Muscle of arm (tissue), 12 donors: ENCODE data around the gene ASIP. TPM values are rescaled to one million over a fixed set of nuclear protein-coding genes. Genes with fewer than 3 reads are reported as not detected.
"Not testable (repeated sequence)": the region's sequence is repeated elsewhere in the genome, so short reads cannot be mapped to it uniquely, and the experiment has no call there.

Source experiments
- DNase-seq: peaks from one replicate; pipeline ENCODE4 v3.0.0-alpha.2; 2013
- polyA plus RNA-seq, 12 donors: library from polyadenylated mRNA; unstranded; fragments of 120-200 nt; gene quantifications; one replicate each; pipeline ENCODE4 v1.2.1, GENCODE V29; 2013; ENCODE audit not compliant: insufficient read length in 12 of 12

The ASIP gene
- polyA plus RNA-seq, 12 donors, result 0.21 to 10.2 (median 0.33) TPM; not detected in 4

- DNase-seq, result no peak
Measured at GRCh38 chr20:34282041-34282440, 40.8 kb downstream of the ASIP start.

- DNase-seq, result no peak
Measured at GRCh38 chr20:34283844-34284243, 42.6 kb downstream of the ASIP start.

GRCh38 chr20:34285450-34285849 is 44.2 kb downstream of the ASIP start:
- DNase-seq, result no peak

DNA sequence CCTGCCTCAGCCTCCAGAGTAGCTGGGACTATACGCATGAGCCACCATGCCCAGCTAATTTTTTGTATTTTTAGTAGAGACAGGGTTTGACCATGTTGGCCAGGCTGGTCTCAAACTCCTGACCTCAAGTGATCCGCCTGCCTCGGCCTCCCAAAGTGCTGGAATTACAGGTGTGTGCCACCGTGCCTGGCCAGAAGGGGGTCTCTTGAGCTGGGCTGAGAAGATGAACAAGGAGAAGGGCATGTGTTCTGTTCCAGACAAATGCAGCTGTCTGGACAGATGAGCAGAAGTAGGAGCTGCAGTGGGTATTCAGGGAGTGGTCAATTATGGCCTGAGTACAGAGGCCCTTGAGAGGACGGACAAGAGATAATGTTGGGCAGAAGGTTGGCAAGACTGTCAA is 46.3 kb downstream of the ASIP start:
- DNase-seq, result not testable (repeated sequence)

DNA sequence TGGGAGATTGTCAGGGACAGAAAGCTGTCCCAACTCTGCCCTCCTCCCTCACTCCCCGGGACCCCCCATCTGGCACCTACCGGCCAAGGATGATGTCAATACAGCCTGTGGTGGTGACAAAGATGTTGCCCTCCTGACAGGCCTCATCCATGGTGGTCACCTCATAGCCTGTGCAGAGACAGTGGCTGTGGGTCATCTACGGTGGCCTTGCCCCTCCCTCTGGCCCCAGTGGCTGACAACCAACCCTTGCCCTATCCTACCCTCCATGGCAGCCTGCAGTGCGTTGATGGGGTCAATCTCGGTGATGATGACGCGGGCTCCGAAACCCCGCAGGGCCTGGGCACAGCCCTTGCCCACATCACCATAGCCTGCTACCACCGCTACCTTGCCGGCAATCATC is 49.2 kb downstream of the ASIP start:
- no peak for DNase-seq

- no peak for DNase-seq
Measured at GRCh38 chr20:34292496-34292895, 51.3 kb downstream of the ASIP start.

DNA sequence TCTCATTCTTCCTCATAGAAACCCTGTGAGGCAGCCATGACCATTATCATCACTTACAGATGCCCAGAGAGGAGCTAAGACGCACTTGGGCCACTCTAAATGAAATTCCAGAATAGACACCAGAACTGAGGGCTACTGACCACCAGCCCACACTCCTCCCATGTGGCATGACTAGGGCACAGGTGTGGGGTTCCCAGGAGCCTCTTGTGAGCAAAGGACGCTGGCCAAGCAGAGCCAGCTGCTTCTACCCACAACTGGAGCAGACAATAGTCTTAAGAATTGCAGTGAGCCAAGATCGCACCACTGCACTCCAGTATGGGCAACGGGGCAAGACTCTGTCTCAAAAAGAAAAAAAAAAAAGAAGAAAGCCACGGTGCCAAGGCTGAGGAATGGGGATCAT is 51.9 kb downstream of the ASIP start:
- DNase-seq, result no peak

- DNase-seq, result no peak
Measured at GRCh38 chr20:34293589-34293988, 52.4 kb downstream of the ASIP start.

- no peak for DNase-seq
Measured at GRCh38 chr20:34294563-34294962, 53.3 kb downstream of the ASIP start.

DNA sequence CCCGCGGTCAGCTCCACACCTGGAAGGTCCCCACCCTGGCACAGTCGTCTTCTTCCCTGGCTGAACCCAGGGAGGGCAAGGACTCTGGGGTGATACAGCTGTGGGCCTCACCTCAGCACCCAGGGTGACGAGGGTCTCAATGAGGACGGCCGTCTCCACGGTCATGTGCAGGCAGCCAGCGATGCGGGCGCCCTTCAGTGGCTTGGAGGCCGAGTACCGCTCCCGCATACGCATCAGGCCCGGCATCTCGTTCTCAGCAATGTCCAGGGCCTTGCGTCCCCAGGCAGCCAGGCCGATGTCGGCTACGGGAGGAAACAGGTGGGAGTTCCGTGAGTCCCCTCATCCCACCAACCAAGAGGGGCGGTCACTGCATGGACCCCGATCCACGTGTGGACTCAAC is 54.1 kb downstream of the ASIP start:
- no peak for DNase-seq

DNA sequence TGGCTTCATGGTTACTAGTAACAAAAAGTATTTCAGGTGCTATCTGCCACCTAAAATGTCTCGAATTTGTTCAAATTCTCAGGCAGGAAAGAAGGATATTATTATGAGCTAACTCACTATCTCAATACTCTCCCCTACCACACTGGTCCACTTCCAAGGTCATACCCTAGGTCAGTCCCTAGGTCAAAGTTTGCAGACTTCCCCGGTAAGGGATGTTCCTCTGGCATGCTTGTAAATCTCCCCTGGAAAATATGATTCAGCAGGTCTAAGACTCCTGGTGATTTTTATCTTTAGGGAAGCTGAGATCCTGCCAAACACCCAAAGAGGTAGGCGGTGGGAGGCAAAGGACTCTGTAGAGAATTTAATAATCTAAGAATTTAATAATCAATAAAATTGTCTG is 55.2 kb downstream of the ASIP start:
- DNase-seq, result no peak

DNA sequence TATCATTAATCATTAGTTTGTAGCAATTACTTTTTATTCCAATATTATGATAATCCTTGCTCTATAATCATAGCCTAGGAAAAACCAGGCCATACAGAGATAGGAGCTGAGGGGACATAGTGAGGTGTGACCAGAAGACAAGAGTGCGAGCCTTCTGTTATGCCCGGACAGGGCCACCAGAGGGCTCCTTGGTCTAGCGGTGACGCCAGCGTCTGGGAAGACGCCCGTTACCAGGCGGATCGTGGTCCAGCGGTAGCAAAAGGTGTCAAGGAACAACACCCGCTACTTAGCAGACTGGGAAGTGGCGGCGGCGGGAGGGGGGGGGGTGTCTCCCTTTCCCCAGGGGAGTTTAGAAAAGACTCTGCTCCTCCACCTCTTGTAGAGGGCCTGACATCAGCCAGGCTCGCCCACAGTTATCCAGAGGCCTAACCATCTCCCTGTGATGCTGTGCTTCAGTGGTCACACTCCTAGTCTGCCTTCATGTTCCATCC is 57.1 kb downstream of the ASIP start:
- not testable (repeated sequence) for DNase-seq

DNA sequence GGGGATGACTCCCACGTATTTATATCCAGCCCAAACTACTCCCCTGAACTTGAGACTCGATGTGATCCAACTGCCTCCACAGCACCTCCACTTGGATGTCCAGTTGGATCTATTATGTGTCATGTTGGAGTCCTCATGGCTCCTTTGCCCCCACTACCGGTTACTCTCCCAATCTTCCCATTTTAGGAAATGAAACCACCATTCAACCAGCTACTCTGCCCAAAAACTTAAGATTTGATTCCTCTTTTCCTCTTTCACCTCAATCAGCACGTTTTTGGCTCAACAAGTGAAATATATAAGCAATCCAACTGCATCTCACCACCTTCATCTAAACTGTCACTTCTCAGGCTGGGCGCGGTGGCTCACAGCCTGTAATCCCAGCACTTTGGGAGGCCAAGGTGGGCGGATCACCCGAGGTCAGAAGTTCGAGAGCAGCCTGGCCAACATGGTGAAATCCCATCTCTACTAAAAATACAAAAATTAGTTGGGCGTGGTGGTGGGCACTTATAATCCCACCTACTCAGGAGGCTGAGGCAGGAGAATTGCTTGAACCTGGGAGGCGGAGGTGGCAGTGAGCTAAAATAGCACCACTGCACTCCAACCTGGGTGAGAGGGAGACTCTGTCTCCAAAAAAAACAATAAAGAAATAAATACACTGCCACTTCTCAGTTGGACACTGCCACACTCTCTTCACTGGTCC is 58.5 kb downstream of the ASIP start:
- DNase-seq, result no peak

GRCh38 chr20:34300256-34300806 is 59.1 kb downstream of the ASIP start:
- DNase-seq, result no peak

- DNase-seq, result no peak
Measured at GRCh38 chr20:34300809-34301586, 59.8 kb downstream of the ASIP start.

DNA sequence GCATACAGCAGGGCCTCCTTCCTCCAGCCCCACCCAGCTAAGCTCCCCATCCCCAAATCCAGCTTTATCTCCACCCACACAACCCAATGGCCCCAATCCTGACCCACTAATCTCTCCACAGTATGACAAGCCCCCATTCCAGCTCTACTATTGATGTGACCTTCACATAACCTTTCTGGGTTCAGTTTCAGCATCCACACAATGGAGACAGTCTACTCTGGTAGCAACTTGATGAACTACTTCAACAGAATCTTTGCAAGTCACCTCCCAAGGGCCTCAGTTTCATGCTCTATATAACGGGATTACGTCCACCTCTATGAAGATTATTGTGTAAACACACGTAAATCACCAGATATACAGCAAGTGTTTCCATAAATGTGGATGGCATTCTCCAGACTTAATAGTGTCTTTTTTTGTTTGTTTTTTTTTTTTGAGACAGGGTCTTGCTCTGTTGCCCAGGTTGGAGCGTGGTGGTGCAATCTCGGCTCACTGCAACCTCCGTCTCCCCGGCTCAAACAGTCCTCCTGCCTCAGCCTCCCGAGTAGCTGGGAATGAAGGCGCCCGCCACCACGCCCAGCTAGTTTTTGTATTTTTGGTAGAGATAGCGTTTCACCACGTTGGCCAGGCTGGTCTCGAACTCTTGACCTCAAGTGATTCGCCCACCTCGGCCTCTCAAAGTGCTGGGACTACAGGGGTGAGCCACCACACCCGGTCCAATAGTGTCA is 60.5 kb downstream of the ASIP start:
- no peak for DNase-seq

DNA sequence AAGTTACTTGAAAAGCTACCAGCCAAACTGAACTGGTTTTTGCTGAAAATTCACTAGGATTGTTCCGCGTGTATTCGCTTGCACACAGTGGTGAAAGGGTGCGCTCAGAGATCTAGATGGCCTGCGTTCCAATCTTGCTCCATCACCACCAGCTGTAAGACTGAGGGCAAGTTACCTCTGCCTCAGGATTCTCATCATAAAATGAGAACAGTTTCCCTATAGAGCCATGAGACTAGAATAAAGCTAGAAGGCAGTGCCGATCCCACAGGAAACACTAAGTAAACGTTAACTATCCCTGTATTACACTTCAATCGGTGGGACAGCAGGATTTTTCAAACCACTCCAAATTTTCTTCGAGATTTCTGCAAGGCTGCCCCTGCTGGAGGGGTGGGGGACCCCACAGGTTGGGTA is 61.1 kb downstream of the ASIP start:
- DNase-seq, result no peak

GRCh38 chr20:34302723-34303533 is 61.7 kb downstream of the ASIP start, which contains the start of gene AHCY:
Gene AHCY, minus strand, starts transcription at chr20:34303355. Its CDS starts 85 bp downstream, at chr20:34303270.
- DNase-seq, result peak; percentile 96

GRCh38 chr20:34305333-34306230 is 64.4 kb downstream of the ASIP start:
- no peak for DNase-seq

DNA sequence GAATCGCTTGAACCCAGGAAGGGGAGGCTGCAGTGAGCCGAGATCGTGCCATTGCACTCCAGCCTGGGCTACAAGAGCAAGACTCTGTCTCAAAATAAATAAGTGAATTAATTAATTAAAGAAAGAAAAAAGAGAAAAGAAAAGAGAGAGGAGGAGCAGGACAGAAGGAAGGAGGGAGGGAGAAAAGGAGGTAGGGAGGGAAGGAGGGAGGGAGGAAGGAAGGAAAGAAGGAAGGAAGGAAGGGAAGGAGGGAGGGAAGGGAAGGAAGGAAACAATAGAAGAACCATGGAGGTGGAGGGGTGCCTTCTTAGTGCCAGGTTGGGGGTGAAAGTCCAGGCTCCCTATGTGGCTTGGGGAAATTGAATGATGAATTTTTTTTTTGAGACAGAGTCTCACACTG is 68.5 kb downstream of the ASIP start:
- DNase-seq, result no peak
